Adrenal gland (tissue), 5 donors: ENCODE results near the gene OR8G1.

Experiments
- POLR2A ChIP-seq, 2 donors: fragments of 450-650 bp; IDR thresholded peaks; one replicate each; pipeline ENCODE4 v1.6.1; 2017; ENCODE audit warnings: antibody characterized with exemption in 2 of 2, mild to moderate bottlenecking in 2 of 2, moderate library complexity in 1 of 2
- TF ChIP-seq, protein P1 (sequence below), 6 experiments: fragments of 450-650 bp in 4 of 6; fragments of 200-600 bp in 2 of 6; sonication (generic) in 1 of 6; IDR thresholded peaks; 1 replicate in 5 of 6; 2 replicates in 1 of 6; pipeline versions ENCODE4 v1.5.1 to v1.8.0; 2016 to 2021; ENCODE audit warnings: antibody characterized with exemption in 6 of 6, mild to moderate bottlenecking in 2 of 6, moderate library complexity in 1 of 6
- donor health status: DM: no; HTN: no; CAD: no.

DNA sequence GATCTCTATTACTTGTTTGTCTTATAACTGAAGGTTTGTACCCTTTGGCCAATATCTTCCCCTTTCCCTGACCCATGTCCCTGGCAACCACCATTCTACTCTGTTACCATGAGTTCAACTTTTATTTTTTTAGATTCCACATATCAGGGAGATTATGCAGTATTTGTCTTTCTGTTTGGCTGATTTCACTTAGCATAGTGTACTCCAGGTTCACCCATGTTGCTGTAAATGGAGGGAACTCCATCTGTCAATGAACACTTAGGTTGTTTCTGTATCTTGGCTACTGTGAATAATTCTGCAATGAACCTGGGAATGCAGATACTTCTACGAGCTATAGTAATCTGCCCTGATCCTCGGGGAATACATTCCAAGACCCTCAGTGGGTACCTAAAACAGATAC, 42.9 kb upstream of the OR8G1 start:
- TF ChIP-seq, protein P1, sequence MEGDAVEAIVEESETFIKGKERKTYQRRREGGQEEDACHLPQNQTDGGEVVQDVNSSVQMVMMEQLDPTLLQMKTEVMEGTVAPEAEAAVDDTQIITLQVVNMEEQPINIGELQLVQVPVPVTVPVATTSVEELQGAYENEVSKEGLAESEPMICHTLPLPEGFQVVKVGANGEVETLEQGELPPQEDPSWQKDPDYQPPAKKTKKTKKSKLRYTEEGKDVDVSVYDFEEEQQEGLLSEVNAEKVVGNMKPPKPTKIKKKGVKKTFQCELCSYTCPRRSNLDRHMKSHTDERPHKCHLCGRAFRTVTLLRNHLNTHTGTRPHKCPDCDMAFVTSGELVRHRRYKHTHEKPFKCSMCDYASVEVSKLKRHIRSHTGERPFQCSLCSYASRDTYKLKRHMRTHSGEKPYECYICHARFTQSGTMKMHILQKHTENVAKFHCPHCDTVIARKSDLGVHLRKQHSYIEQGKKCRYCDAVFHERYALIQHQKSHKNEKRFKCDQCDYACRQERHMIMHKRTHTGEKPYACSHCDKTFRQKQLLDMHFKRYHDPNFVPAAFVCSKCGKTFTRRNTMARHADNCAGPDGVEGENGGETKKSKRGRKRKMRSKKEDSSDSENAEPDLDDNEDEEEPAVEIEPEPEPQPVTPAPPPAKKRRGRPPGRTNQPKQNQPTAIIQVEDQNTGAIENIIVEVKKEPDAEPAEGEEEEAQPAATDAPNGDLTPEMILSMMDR (IDR thresholded peaks at IDR 0.05) = no peak
- no peak for TF ChIP-seq POLR2A (IDR thresholded peaks at IDR 0.05)
